Activated T-cell treated with anti-CD3 and anti-CD28 coated beads, Interleukin-2, amount 50 U/mL, for 4 hours (primary cell): Measurements from ENCODE around the gene GCNT2. TPM values are rescaled to one million over a fixed set of nuclear protein-coding genes. Genes with fewer than 3 reads are reported as not detected.

Experiments used
- total RNA-seq, 3 donors: library from RNA; stranded (reverse); gene quantifications; one replicate each; pipeline ENCODE4 v1.2.1, GENCODE V29; 2021

The GCNT2 gene
- total RNA-seq, 3 donors from 2014 or later: 0.71 to 0.92 (median 0.78) TPM

Other genes with a start within 250 kb of the GCNT2 start
- gene TFAP2A, start 106.3 kb upstream of the GCNT2 start, total RNA-seq: under 1 TPM in 1 of 3 donors, not detected in 2; 0.11 TPM
- 1 to 10 TPM; 2.5 to 5.3 (median 4.3) TPM for gene C6orf52, start 173.3 kb downstream of the GCNT2 start, total RNA-seq
- gene PAK1IP1, start 173.6 kb downstream of the GCNT2 start, total RNA-seq: 10 to 100 TPM; 79.2 to 87.9 (median 87.6) TPM
- 10 to 100 TPM; 35.4 to 47.2 (median 38.3) TPM for gene TMEM14C, start 201.7 kb downstream of the GCNT2 start, total RNA-seq
- 10 to 100 TPM; 84.0 to 85.0 (median 84.4) TPM for gene TMEM14B, start 226.5 kb downstream of the GCNT2 start, total RNA-seq